ENCODE measurements around the gene FHL2. TPM values are rescaled to one million over a fixed set of nuclear protein-coding genes. Genes with fewer than 3 reads are reported as not detected.

The FHL2 gene
- polyA plus RNA-seq, 1 donor, result 66.8 TPM

DNA sequence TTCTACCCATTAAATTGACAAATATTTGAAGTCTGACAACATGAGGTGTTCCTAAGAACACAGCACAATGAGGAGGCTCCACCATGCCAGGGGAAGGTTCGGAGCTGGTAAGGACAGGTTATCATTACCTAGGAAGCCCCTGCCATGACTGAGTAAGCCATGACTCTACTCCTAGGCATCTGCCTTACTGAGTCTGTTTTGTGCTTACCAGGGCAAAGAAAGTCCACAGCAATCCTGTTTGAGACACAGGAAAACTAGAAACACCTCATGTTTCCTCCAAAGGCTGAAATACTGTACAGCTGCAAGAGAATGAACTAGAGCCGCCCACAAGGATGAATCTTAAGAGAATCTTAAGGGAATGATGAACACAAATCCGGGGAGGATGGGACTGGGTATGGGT is 80.9 kb downstream of the FHL2 start:
- no peak for DNase-seq (ENCODE audit: low read depth)

GRCh38 chr2:105315314-105315713 is 83.5 kb downstream of the FHL2 start:
- DNase-seq (ENCODE audit: low read depth), result no peak

DNA sequence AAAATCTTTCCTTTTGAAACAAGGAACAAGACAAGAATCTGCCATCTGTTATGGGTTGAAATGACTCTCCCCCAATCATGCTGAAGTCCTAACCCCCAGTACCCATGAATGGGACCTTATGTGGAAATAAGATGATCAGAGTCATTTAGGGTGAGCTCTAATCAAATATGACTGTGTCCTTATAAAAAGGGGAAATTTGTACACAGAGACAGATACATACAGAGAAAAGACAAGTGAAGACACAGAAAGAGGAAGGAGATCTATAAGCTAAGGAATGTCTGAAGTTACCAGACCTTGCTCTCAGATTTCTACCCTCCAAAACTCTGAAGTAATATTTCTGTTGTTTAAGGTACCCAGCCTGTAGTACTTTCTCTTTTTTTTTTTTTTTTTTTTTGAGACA is 85.0 kb downstream of the FHL2 start:
- no peak for DNase-seq (ENCODE audit: low read depth)

Other genes starting within 250 kb of the FHL2 start
- gene GPR45, start 157.3 kb downstream of the FHL2 start, polyA plus RNA-seq (ENCODE audit: insufficient read length), result not detected
- gene TGFBRAP1, start 69.3 kb downstream of the FHL2 start, polyA plus RNA-seq (ENCODE audit: insufficient read length), result 8.2 TPM
- 16.6 TPM for gene C2orf49, start 61.5 kb downstream of the FHL2 start, polyA plus RNA-seq (ENCODE audit: insufficient read length)

Data from forelimb muscle (tissue), 1 donor.